Lower lobe of right lung (tissue), 2 donors: ENCODE data around the gene SRGAP1. TPM values are rescaled to one million over a fixed set of nuclear protein-coding genes. Genes with fewer than 3 reads are reported as not detected.

Source experiments
- ATAC-seq, 2 donors: fragments of 200-7000 bp; cut with Tn5 transposase; one replicate each; pipeline ENCODE4 v1.9.1; 2020 to 2022; ENCODE audit warnings: mild to moderate bottlenecking in 2 of 2, moderate library complexity in 2 of 2
- DNase-seq: peaks from one replicate; pipeline ENCODE4 v3.0.0-alpha.2; 2020
- H3K27ac ChIP-seq: fragments of 200-600 bp; one replicate; pipeline ENCODE4 v1.8.0; 2022
- H3K27me3 ChIP-seq: fragments of 200-600 bp; one replicate; pipeline ENCODE4 v1.8.0; 2022; ENCODE audit warnings: low read depth
- H3K36me3 ChIP-seq: fragments of 200-600 bp; one replicate; pipeline ENCODE4 v1.8.0; 2022; ENCODE audit warnings: mild to moderate bottlenecking
- H3K4me1 ChIP-seq: fragments of 200-600 bp; one replicate; pipeline ENCODE4 v1.8.0; 2022
- H3K4me3 ChIP-seq: fragments of 200-600 bp; one replicate; pipeline ENCODE4 v1.8.0; 2022; ENCODE audit warnings: mild to moderate bottlenecking
- H3K9me3 ChIP-seq: fragments of 200-600 bp; one replicate; pipeline ENCODE4 v1.8.0; 2022
- intact Hi-C: fragments of 100-400 bp; cut with DNase I; formaldehyde crosslinking; loops from one replicate; pipeline ENCODE4 v1.11.0; 2022
- total RNA-seq: library from RNA; stranded (reverse); fragmentation: NEBNext Ultra II Directional; extraction: Animal tissue kit (Norgen Biotek cat#: 25700); gene quantifications from one replicate; pipeline ENCODE4 v1.2.1, GENCODE V29; 2021
- TF ChIP-seq, protein P1 (sequence below): fragments of 200-600 bp; IDR thresholded peaks from one replicate; pipeline ENCODE4 v1.8.0; 2022; ENCODE audit warnings: antibody characterized with exemption, mild to moderate bottlenecking
- donor health status: DM: no; HTN: yes; CAD: no; lungs with severe emphysema.

SRGAP1 gene
- total RNA-seq, 1 donor from 2014 or later, result 6.7 TPM

DNA sequence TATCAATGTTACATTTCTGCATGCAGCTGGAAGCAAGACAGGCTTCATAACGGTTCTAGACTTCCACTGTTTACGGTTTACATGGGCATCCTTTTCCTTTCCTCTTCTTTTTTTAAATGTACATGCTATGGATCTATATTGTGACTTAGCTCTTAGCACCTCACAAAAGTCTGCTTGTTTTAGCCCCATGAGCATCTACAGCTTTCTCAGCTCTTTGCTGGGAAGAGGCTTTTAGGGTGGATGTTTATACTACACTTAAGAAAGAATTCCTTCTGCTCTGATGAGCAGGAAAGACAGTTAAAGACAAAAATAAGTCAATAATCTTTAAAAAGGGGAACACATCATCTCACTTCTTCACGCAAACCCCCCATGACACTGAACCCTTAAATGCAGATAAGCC is 326.2 kb downstream of the SRGAP1 start:
- no peaks in the 10 kb centered on the region for H3K27me3 ChIP-seq
- H3K27ac ChIP-seq, result no peak overlapping the region
- TF ChIP-seq, protein P1, sequence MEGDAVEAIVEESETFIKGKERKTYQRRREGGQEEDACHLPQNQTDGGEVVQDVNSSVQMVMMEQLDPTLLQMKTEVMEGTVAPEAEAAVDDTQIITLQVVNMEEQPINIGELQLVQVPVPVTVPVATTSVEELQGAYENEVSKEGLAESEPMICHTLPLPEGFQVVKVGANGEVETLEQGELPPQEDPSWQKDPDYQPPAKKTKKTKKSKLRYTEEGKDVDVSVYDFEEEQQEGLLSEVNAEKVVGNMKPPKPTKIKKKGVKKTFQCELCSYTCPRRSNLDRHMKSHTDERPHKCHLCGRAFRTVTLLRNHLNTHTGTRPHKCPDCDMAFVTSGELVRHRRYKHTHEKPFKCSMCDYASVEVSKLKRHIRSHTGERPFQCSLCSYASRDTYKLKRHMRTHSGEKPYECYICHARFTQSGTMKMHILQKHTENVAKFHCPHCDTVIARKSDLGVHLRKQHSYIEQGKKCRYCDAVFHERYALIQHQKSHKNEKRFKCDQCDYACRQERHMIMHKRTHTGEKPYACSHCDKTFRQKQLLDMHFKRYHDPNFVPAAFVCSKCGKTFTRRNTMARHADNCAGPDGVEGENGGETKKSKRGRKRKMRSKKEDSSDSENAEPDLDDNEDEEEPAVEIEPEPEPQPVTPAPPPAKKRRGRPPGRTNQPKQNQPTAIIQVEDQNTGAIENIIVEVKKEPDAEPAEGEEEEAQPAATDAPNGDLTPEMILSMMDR, result no peak
- ATAC-seq (no peak), DNase-seq (no peak)
- no peak overlapping the region for H3K4me3 ChIP-seq
- intact Hi-C loops, result no loop called here
- H3K4me1 ChIP-seq, result no peaks in the 10 kb centered on the region
- H3K36me3 ChIP-seq, result no peaks in the 10 kb centered on the region
- H3K9me3 ChIP-seq, result no peaks in the 10 kb centered on the region

DNA sequence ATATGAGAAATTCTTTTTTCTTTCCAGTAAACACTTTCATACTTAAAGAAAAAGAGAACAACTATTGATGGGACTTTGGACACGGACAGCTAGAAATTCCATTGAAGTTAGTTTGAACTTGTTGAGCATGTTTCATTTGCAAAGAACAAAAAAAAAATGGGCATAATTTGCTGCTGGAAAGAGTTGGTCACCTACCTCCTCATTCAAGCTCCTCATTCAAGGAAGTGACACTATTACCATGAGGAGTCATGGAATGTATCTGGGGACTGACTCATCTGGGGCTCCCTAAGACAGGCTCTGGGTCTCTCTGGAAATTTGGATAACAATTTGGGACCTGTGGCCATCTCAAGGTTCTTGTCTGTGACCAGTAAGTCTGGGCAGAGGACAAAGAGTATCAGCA is 327.2 kb downstream of the SRGAP1 start:
- H3K9me3 ChIP-seq, result no peaks in the 10 kb centered on the region
- H3K4me3 ChIP-seq, result no peak overlapping the region
- no peak for ATAC-seq
- no peaks in the 10 kb centered on the region for H3K27me3 ChIP-seq
- H3K27ac ChIP-seq, result no peak overlapping the region
- no peak for DNase-seq
- no peaks in the 10 kb centered on the region for H3K4me1 ChIP-seq
- intact Hi-C loops, result no loop called here
- no peaks in the 10 kb centered on the region for H3K36me3 ChIP-seq
- TF ChIP-seq, protein P1, result no peak

DNA sequence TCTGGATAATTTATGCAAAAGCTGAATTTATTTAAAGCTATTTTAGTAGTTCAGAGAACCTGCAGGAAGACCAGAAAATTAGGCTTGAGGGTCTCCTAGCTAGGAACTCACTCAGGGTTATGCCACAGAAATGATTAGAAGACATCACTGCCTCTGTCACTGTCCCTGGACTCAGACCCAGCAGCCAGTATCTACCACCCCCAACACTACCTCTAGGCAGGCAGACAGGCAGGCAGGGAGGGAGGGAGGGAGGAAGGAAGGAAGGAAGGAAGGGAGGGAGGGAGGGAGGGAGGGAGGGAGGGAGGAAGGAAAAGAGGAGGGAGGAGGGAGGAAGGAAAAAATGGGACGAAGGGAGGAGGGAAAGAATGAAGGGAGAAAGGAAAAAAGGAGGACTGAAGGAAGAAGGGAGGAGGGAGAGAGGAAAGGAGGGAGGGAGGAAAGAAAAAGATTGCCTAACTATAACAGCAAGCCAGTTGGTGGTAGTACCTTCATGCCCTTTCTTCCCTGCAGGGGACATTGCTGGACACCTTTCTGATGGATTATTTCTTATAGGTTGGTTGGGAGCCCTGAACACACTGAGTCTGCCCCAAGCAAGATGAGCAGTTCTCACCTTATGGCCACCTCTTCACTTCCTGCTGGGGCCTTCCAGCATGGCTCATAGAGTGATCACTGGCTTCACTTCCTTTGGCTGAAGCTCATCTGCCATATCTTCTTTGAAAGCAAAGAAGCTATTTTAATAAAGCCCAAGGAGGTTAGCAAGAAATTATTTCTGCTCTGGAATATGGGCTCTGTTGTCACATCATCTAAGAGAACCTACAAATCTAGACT is 327.9 kb downstream of the SRGAP1 start:
- no peak for ATAC-seq
- Histone ChIP-seq H3K36me3 (no peaks in the 10 kb centered on the region), H3K9me3 (no peaks in the 10 kb centered on the region), H3K27ac (no peak overlapping the region), H3K4me3 (no peak overlapping the region), H3K27me3 (no peaks in the 10 kb centered on the region), H3K4me1 (no peaks in the 10 kb centered on the region)
- no peak for DNase-seq
- TF ChIP-seq, protein P1, result no peak
- intact Hi-C loops, result no loop called here

DNA sequence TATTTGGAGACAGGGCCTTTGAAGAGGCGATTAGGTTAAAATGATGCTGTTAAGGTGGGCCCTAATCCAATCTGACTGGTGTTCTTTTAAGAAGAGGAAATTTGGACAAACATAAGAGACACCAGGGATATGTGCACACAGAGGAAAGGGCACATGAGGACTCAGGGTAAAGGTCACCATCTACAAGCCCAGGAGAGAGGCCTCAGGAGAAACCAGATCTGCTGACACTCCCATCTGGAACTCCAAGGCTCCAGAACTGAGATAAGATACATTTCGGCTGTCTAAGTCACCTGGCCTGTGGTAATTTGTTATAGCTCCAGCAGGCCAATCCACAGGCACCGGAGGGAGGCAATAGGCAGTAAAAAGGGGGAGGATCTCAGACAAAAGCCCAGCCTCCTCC is 329.0 kb downstream of the SRGAP1 start:
- no peak for ATAC-seq
- intact Hi-C loops, result no loop called here

DNA sequence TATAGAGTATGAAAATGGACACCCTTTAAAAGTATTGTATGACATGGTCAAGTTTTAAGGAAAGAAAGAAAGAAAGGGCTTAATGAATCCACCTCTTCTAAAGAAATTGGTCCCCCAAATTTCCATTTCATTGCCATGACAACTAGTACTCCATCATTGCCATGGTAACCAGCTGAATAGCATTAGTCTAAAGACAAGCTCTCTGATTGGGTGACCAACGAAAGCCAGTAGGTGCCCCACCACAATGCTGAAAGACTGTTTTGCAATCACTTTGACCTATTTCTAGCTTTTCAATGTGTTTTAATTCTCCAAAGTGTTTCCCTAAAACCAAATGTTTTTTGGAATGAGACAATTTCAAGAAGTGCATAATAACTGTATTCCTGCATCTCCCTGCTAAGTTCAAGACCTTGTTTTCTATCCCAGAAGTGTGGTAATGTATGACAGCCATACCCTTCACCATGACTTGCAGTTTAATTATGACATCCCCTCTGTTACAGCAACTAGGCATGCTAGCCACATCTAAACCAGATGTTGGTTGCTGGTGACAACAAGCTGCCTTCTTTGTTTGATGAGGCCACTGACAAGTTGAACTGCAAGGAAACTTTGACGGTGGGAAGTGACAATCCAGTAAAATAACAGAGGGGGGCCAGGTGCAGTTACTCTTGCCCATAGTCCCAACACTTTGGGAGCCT is 330.9 kb downstream of the SRGAP1 start:
- Histone ChIP-seq H3K36me3 (no peaks in the 10 kb centered on the region), H3K4me3 (no peak overlapping the region), H3K27ac (no peak overlapping the region), H3K9me3 (no peaks in the 10 kb centered on the region), H3K27me3 (no peaks in the 10 kb centered on the region), H3K4me1 (peaks cover 1% of the 10 kb centered on the region)
- TF ChIP-seq, protein P1, result no peak
- no peak for ATAC-seq
- intact Hi-C loops, result no loop called here
- DNase-seq, result no peak

More for the DNA sequence above, 329.0 kb downstream of the SRGAP1 start:
- TF ChIP-seq, protein P1, result no peak
- H3K4me3 ChIP-seq, result no peak overlapping the region
- no peaks in the 10 kb centered on the region for H3K36me3 ChIP-seq
- H3K27me3 ChIP-seq, result no peaks in the 10 kb centered on the region
- DNase-seq, result no peak
- H3K27ac ChIP-seq, result no peak overlapping the region
- no peaks in the 10 kb centered on the region for H3K9me3 ChIP-seq
- no peaks in the 10 kb centered on the region for H3K4me1 ChIP-seq
